D721Med (cell line): ENCODE measurements around the gene CDC42.

Source experiments
- DNase-seq: peaks from one replicate; pipeline ENCODE4 v3.0.0; 2011; ENCODE audit warnings: low spot score; ENCODE audit not compliant: insufficient read length
- FAIRE-seq: peaks from 2 replicates; lab custom pipeline; 2011; peaks lifted over from hg19 to GRCh38; lab: Jason Lieb, UNC
- CTCF ChIP-seq: IDR thresholded peaks from 2 replicates; pipeline ENCODE4 v1.5.1; 2012; ENCODE audit warnings: mild to moderate bottlenecking, control low read depth; ENCODE audit not compliant: insufficient read depth; ENCODE audit errors: missing control alignments

The CDC42 gene

GRCh38 chr1:22021061-22021460 lies 31.4 kb upstream of the CDC42 start:
- TF ChIP-seq CTCF: no peak
- DNase-seq (no peak), FAIRE-seq (no peak)

GRCh38 chr1:22024485-22025367 lies 27.8 kb upstream of the CDC42 start:
- FAIRE-seq (no peak), DNase-seq (no peak)
- no peak for TF ChIP-seq CTCF

GRCh38 chr1:22025368-22026155 lies 26.9 kb upstream of the CDC42 start:
- FAIRE-seq: no peak
- no peak for TF ChIP-seq CTCF
- no peak for DNase-seq

- no peak for DNase-seq
- TF ChIP-seq CTCF: no peak
- no peak for FAIRE-seq
Observed at GRCh38 chr1:22026924-22027289, 25.6 kb upstream of the CDC42 start.

GRCh38 chr1:22030057-22030456 lies 22.5 kb upstream of the CDC42 start:
- DNase-seq (no peak), FAIRE-seq (no peak)
- no peak for TF ChIP-seq CTCF

- no peak for TF ChIP-seq CTCF
- FAIRE-seq (no peak), DNase-seq (no peak)
Observed at GRCh38 chr1:22030473-22030872, 22.0 kb upstream of the CDC42 start.
